SKM-1 treated with dmso at 0.1 percent for 144 hours (cell line): ENCODE data around the gene USP11.

ENCODE experiments used
- DNase-seq: peaks from one replicate; lab custom pipeline; 2025; ENCODE audit not compliant: unreplicated experiment; lab: John Stamatoyannopoulos, UW

Gene USP11

DNA sequence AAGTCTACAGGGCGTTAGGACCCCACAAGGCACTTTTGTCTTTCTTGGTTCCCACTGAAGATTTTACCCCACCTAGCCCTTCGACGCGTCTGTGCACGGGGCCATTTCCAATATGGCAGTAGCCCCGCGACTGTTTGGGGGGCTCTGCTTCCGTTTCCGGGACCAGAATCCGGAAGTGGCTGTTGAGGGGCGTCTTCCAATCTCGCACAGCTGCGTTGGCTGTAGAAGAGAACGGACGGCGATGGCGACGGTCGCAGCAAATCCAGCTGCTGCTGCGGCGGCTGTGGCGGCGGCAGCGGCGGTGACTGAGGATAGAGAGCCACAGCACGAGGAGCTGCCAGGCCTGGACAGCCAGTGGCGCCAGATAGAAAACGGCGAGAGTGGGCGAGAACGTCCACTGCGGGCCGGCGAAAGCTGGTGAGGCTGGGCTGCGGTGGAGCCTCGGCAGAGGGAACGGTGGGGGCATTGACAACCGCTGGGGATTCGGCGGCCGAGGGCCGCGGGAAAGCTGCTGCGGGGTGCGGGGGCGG, at the start of gene USP11:
Gene USP11, plus strand, starts transcription at position 207 of the 530 bp plus-strand sequence. Its CDS starts 35 bp downstream, at position 242.
- no peak for DNase-seq

DNA sequence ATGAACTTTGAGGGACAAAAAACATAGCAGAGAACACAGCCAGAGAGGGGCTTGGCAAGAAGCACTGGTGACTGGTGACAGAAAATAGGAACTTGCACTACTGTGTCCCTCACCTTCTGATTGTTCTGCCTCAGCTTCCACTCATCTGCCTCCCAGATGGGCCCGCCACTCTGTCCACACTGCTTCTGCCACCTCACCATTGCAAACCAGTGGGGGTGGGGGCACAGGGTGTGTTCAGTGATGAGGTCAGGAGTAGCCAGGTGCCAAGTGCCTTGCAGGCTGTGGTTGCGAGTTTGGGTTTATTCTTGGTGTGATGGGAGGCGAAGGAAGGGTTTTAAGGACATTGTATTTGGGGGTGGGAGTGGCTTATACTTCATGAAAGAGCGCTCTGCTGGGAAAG, 48.3 kb upstream of the USP11 start:
- DNase-seq = no peak

DNA sequence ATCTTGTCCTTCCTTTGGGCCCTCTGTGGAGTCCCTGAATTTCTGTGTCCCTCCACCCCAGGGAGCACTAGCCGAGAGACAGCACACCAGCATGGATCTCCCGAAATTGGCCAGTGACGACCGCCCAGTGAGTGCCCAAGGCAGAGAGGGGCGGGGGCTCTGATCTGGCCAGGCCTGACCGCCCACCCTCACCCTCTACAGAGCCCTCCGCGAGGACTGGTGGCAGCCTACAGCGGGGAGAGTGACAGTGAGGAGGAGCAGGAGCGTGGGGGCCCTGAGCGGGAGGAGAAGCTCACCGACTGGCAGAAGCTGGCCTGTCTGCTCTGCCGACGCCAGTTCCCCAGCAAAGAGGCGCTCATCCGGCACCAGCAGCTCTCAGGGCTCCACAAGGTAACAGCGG, 47.6 kb upstream of the USP11 start:
- no peak for DNase-seq

DNA sequence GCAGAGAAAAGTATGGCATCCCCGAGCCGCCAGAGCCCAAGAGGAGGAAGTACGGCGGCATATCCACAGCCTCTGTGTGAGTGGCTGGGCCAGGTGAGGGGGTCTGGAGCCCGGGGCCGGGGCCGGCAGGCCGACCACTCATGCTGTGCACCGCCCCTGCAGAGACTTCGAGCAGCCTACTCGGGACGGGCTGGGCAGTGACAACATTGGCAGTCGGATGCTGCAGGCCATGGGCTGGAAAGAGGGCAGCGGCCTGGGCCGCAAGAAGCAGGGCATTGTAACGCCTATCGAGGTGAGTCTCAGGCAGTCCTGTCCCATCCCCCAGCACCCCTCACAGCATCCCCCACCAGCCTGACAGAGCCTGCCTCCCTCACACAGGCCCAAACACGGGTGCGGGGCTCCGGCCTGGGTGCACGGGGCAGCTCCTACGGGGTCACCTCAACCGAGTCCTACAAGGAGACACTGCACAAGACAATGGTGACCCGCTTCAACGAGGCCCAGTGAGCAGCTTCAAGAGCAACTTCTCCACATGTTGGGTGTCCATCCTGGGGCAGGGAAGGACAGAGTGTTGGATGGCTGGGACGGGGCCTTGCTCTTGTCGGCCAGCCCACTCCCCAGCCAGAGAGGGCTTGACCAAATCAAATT, 46.6 kb upstream of the USP11 start:
- DNase-seq = no peak

GRCh38 chrX:47187106-47187677, 45.6 kb upstream of the USP11 start:
- no peak for DNase-seq

DNA sequence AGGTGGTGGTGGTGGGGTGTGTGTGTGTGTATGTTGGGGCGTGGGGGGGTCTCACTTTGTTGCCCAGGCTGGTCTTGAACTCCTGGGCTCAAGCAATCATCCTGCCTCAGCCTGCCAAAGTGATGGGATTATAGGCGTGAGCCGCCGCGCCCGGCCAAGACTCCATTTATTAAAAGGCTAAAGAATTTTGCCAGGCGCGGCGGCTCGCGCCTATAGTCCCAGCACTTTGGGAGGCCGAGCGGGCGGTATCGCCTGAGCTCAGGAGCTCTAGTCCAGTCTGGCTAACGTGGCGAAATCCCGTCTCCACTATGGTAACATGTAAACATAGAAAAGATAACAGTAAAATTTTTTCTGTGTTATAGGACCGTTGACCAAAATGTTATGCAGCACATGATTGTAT, 42.9 kb upstream of the USP11 start:
- DNase-seq = no peak

DNA sequence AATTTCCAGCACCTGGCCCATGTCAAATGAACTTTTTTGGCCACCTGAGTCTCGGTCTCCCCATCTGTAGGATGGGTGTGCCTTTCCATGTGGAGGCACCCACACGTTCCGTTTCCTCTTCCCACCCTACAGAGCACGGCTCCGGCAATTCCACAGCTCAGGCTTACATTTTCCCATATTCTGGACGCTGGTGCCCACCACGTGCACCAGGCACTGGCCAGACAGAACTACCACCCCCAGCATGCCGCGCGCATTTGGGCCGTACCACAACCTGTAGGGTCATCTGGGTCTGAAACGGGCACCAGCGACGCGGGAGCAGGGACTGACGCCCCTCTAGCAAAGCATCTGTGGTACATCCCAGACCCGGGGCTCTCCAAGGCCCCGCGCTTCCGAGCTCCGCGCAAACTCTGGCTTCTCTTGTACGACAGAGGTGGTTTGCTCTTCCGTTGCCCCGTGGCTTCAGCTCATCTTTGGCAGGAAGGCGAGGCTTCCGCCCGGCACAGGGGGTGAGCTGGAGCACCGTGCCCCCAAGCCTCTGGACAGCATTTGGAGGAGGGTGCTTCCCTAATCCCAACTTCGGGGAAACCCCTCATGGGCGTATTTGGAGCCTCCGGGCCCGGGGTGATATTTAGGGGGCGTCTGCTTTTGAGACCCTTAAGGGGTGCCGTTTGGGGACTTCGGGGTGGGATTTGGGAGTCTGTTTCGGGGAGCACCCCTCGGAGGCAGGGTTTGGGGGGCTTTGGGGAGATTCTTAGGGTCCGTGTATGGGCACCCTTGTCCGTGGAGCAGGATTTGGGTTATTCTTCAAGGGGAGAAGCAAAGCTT, 42.2 kb upstream of the USP11 start:
- DNase-seq = peak; percentile 74

DNA sequence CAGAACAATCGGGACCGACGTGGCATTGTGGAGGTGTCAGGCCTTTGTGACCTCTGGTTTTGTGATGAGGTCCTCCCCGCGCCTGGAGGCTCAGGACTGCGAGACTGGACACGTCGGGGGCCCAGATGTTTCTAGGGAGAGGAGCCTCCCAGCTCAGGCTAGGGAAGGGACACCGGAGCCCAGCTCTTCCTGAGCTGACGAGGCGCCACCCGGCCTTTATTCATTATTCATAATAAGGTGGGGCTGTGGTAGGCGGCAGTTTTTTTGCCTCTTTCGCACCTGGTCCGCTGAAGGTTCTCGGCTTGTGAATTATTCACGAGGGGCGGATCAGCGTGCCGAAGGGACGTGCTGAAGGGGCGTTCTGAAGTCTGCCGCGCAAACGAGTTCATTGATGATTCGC, 41.5 kb upstream of the USP11 start:
- no peak for DNase-seq

GRCh38 chrX:47191806-47192401, 40.9 kb upstream of the USP11 start:
- no peak for DNase-seq

DNA sequence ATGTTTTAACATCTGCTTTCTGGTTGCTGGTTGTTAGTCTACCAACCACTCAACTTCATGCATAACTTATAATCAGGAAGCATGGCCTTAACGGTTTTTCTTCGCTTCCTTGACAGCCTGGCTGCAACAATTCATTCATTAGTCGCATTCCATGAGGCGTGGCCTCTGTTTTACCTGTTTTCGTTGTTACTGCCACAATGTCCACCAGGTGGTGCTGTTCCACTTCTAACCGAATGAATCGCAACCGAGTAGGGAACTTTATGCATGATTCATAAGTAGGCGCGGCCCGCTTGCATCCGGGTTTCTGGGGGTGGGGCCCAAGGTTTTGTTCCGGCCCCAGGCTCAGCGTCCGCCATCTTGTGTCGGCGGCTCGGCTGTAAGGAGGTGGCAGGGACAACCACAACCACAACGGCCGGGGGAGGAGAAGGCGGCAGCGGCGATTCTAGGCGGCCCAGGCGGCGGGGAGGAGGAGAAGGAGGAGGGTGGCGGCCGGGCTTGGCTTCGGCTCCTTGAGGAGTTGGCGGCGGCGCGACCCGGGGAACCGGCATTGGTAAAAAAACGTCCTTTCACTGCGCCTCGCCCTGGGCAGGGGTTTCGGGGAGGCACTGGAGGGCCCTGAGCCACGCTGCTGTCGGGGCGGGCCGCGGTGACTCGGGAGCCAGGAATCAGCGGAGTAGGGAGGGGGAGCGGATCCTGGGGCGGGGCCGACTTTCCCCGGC, 39.2 kb upstream of the USP11 start, which contains the start of gene UBA1:
Gene UBA1, plus strand, starts transcription at position 355 of the 719 bp plus-strand sequence. CDS start 4,974 bp downstream, outside the sequence.
- DNase-seq = peak; percentile 83

DNA sequence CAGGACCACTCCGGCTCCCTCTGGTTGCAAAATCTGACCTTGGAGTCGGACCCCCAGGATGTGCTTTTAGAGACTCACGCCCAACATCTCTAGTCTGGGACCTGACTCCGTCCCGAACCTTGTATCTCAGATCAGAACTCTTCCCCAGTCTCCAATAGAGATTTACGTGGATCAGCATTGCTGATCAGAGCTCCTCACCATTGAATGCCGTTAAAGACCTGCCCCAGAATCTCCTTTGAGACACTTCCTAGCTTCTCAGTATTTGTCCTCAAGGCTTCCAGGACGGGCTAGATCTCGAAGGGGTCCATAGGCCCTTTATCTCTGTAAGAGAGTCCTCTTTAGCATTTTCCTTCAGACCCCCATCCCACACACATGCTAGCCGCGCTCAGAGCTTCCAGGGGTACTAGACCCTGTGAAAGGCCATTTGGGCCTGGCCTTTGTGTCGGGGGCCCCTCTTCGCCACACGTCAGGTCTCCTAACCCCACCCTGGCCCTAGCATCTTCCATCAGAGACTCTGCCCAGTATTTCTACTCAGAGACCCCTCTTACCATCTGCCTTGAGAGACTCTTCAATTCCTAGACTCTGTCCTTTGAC, 38.5 kb upstream of the USP11 start:
- no peak for DNase-seq

DNA sequence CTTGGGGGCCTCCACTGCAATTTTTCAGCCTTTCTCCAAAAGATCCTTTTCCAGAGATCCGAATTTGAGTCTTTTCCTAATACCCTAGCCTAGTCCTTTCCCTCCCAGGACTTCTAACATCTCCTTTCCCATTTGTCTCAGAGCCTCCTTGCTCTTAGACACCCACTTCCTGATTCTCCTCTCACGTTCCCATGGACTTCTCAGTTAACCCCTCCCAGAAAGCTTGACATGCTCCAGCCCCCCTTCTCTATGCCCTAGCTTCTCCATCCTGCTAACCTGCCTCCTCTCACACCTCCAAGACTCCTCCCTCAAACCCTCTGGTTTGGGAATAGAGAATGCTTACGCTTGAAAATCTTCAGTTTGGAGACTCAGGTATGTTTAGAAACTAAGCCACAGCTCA, 36.7 kb upstream of the USP11 start:
- DNase-seq = no peak

GRCh38 chrX:47197526-47197925, 35.3 kb upstream of the USP11 start:
- DNase-seq = no peak

DNA sequence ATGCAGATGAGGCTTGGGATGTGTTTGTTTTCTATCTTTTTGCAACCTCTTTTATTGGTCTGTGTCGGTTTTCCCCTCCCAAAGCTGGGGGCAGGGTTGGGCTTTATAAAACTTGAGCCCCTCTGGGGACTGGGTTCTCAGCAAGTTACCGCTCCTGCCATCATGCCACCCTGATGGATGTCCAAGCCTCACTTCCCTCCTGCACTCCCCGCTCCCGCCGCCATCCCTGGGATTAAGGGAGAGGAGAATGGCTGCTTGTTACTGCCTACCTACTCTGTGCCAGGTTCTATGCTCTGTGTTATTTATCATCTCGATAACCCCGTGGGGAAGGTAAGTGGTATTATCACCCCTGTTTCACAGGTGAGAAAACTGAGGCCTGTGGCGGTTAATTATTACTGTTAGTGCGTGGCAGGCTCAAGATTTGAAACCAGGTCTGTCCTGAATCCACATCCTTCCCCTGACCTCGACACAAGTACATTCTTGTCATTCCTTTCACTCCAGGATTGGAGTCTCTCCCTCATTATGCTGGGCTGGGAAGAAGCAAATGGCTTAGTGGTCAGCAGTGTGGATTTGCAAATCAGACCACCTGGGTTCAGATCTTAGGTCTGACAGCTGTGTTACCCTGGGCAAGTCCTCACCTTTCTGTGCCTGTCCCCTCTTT, 34.7 kb upstream of the USP11 start:
- no peak for DNase-seq

- DNase-seq = no peak
Measured at GRCh38 chrX:47198687-47199080, 34.1 kb upstream of the USP11 start.

DNA sequence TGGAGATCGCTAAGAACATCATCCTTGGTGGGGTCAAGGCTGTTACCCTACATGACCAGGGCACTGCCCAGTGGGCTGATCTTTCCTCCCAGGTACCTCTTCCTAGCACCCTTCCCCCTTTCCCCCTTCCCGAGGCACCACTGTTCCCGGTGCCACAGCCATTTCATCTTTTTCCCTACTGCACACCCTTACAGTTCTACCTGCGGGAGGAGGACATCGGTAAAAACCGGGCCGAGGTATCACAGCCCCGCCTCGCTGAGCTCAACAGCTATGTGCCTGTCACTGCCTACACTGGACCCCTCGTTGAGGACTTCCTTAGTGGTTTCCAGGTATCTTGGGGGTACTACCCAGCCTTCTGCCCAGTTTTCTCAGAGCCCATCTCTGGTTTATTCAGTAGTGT, 33.5 kb upstream of the USP11 start:
- DNase-seq = no peak

DNA sequence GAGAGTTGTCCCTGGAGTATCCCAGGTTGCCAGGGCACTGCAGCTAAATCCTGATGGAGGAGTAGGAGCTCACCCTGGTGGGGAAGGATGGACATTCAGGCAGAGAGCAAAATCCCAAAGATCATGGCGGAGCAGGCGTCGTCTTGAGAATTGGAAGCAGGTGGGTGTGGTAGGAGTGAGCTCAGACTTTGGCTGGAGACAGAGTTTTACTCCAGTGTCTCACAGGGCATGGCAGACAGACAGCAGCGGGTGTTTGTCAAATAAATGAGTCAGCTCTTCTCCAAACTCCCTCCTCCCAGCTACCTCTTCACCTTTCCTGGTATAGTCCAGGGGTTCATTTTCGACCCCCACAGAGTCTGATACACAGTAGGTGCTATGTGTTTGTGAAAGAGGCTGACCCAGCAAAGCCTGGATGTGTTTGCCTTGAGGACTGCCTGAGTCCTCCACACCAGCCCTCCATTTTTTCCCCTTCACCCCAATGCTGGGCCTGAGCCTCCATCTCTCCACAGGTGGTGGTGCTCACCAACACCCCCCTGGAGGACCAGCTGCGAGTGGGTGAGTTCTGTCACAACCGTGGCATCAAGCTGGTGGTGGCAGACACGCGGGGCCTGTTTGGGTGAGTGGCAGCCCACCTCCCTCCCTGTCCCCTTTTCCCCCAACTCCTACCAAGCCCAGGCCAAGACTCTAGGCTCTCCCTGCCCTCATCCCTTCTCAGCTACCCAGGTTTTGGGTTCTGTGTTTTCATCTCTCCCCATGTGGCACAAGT, 32.2 kb upstream of the USP11 start:
- DNase-seq = no peak

DNA sequence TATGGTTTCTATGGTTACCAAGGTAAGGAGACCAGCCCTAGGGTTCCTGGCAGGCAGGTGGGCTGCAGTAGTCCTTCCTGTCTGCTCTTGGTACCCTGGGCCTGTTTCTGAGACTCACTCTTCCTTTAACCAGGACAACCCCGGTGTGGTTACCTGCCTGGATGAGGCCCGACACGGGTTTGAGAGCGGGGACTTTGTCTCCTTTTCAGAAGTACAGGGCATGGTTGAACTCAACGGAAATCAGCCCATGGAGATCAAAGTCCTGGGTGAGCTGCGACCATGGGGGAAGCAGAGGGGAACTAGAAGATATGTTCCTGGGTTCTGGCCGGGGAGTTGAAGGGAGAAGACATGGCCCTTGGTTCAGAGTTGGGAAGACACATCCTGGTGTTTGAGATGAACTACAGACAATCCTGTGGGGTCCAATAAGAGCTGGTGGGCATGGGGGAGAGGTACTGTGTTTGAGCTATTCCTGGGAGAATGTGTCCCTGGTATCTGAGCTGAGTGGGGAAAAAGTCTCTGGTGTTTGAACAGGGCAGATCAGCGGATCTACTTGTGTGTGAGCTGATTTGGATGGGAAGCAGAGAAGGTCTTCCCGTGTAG, 31.4 kb upstream of the USP11 start:
- no peak for DNase-seq

GRCh38 chrX:47202316-47202715, 30.5 kb upstream of the USP11 start:
- DNase-seq = no peak
